Measurements from ENCODE around the gene CDC14B. TPM values are rescaled to one million over a fixed set of nuclear protein-coding genes. Genes with fewer than 3 reads are reported as not detected.

The CDC14B gene
- total RNA-seq, 4 donors from 2014 or later: 9.7 to 40.5 (median 20.6) TPM

GRCh38 chr9:96605328-96605727 is 14.3 kb downstream of the CDC14B start:
- H3K9me3 ChIP-seq: no peaks in the 10 kb centered on the region
- H3K27me3 ChIP-seq: no peaks in the 10 kb centered on the region
- no peak overlapping the region for H3K27ac ChIP-seq
- no peak for DNase-seq
- no peaks in the 10 kb centered on the region for H3K4me1 ChIP-seq
- intact Hi-C loops (cut with DNase I; ENCODE audit: low total_unique reads): no loop called here
- H3K36me3 ChIP-seq: no peaks in the 10 kb centered on the region
- H3K4me3 ChIP-seq: no peak overlapping the region
- TF ChIP-seq POLR2A (IDR thresholded peaks at IDR 0.05): no peak
- no peak for TF ChIP-seq CTCF (IDR thresholded peaks at IDR 0.05)

DNA sequence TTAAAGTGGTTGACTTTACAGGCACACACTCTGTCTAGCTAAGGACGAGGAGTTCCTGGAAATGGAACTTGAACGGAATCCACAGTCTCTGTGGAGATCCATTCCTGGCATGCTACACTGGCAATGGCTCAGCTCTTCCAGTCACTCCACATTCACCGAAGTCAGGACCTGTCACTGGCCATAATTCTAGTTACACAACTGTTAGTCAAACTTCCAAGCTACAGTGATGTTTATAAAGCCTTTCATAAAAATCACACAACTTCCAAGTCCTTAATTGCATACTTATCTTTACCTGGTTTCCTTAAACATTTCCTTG is 15.7 kb downstream of the CDC14B start:
- H3K36me3 ChIP-seq: no peaks in the 10 kb centered on the region
- H3K27me3 ChIP-seq: no peaks in the 10 kb centered on the region
- TF ChIP-seq CTCF (IDR thresholded peaks at IDR 0.05): no peak
- TF ChIP-seq POLR2A (IDR thresholded peaks at IDR 0.05): no peak
- no peak overlapping the region for H3K4me3 ChIP-seq
- intact Hi-C loops (cut with DNase I; ENCODE audit: low total_unique reads): no loop called here
- peak overlapping the region in 1 of 2 donors; percentile 48 for H3K27ac ChIP-seq
- DNase-seq: peak in 1 of 2 donors; percentile 56
- H3K4me1 ChIP-seq: no peaks in the 10 kb centered on the region
- no peaks in the 10 kb centered on the region for H3K9me3 ChIP-seq

GRCh38 chr9:96603305-96604003 is 16.2 kb downstream of the CDC14B start:
- Histone ChIP-seq H3K4me3 (no peak overlapping the region), H3K36me3 (no peaks in the 10 kb centered on the region), H3K27me3 (no peaks in the 10 kb centered on the region), H3K4me1 (no peaks in the 10 kb centered on the region), H3K9me3 (no peaks in the 10 kb centered on the region), H3K27ac (peak overlapping the region in 1 of 2 donors; percentile 48)
- no peak for DNase-seq
- TF ChIP-seq CTCF (IDR thresholded peaks at IDR 0.05) (no peak), POLR2A (IDR thresholded peaks at IDR 0.05) (no peak)
- intact Hi-C loops (cut with DNase I; ENCODE audit: low total_unique reads): no loop called here

GRCh38 chr9:96599298-96599697 is 20.3 kb downstream of the CDC14B start:
- Histone ChIP-seq H3K4me1 (no peaks in the 10 kb centered on the region), H3K27me3 (no peaks in the 10 kb centered on the region), H3K4me3 (no peak overlapping the region), H3K9me3 (no peaks in the 10 kb centered on the region), H3K36me3 (no peaks in the 10 kb centered on the region), H3K27ac (no peak overlapping the region)
- TF ChIP-seq POLR2A (IDR thresholded peaks at IDR 0.05) (no peak), CTCF (IDR thresholded peaks at IDR 0.05) (no peak)
- no peak for DNase-seq
- intact Hi-C loops (cut with DNase I; ENCODE audit: low total_unique reads): no loop called here

- TF ChIP-seq POLR2A (IDR thresholded peaks at IDR 0.05) (no peak), CTCF (IDR thresholded peaks at IDR 0.05) (no peak)
Observed at GRCh38 chr9:96596601-96597111, 23.0 kb downstream of the CDC14B start.

More at GRCh38 chr9:96596601-96597111, 23.0 kb downstream of the CDC14B start:
- Histone ChIP-seq H3K36me3 (no peaks in the 10 kb centered on the region), H3K27ac (no peak overlapping the region), H3K27me3 (no peaks in the 10 kb centered on the region), H3K4me3 (no peak overlapping the region), H3K4me1 (no peaks in the 10 kb centered on the region), H3K9me3 (no peaks in the 10 kb centered on the region)
- intact Hi-C loops (cut with DNase I; ENCODE audit: low total_unique reads): no loop called here
- no peak for DNase-seq
